H1 (cell line): ENCODE data around the gene CYP2C18.

Experiments used
- EZH2 ChIP-seq: fragments of 200-600 bp; sonication (generic); IDR thresholded peaks from 2 replicates; pipeline ENCODE4 v1.7.1; 2012; ENCODE audit warnings: low read depth, mild to moderate bottlenecking, moderate library complexity, low read length, inconsistent platforms; ENCODE audit not compliant: severe bottlenecking
- POLR2A ChIP-seq, 2 experiments: IDR thresholded peaks; 1 replicate in 1 of 2; 2 replicates in 1 of 2; pipeline ENCODE4 v1.6.1; 2011; ENCODE audit warnings: low read depth in 2 of 2, low read length in 2 of 2, mild to moderate bottlenecking in 2 of 2; ENCODE audit errors: control extremely low read depth in 1 of 2
- POLR2AphosphoS5 ChIP-seq: IDR thresholded peaks from 2 replicates; pipeline ENCODE4 v1.6.1; 2011; ENCODE audit warnings: low read depth, low read length
- SIRT6 ChIP-seq: IDR thresholded peaks from one replicate; pipeline ENCODE4 v1.7.1; 2012; ENCODE audit warnings: low read length, inconsistent platforms

- TF ChIP-seq POLR2AphosphoS5 (no peak), EZH2 (no peak), POLR2A (IDR thresholded peaks at IDR 0.05; ENCODE audit: control extremely low read depth in 1 of 2, low read depth in 2 of 2, low read length in 2 of 2) (no peak), SIRT6 (no peak)
Measured at GRCh38 chr10:94785211-94785610, 101.7 kb downstream of the CYP2C18 start.
